GM10266 (cell line): ENCODE data around the gene POU2F1.

Experiments used
- DNase-seq: peaks from one replicate; pipeline ENCODE4 v3.0.0; 2012; ENCODE audit errors: extremely low spot score
- TF ChIP-seq, protein P1 (sequence below): IDR thresholded peaks from 2 replicates; pipeline ENCODE4 v1.5.1; 2012; ENCODE audit warnings: mild to moderate bottlenecking, low read depth; ENCODE audit not compliant: control insufficient read depth, insufficient read depth; ENCODE audit errors: missing control alignments

POU2F1 gene

DNA sequence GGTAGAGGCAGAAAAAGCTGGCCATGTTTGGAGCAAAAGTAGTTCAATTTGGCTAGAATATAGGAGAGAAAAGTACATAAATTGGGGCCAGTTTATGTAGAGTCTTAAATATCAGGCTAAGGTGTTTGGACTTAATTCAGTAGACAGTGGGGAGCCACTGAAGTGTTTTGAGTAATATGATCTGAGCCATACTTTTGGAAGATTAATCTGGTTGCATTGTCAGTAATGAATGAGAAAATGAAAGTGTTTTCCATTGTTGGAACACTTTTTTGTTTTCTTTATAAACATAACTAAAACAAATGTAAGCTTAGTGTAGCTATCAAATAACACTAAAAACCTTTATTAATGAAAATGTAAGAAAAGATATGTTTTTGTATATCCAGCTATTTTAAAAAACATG, 42.1 kb downstream of the POU2F1 start:
- no peak for DNase-seq
- TF ChIP-seq, protein P1, sequence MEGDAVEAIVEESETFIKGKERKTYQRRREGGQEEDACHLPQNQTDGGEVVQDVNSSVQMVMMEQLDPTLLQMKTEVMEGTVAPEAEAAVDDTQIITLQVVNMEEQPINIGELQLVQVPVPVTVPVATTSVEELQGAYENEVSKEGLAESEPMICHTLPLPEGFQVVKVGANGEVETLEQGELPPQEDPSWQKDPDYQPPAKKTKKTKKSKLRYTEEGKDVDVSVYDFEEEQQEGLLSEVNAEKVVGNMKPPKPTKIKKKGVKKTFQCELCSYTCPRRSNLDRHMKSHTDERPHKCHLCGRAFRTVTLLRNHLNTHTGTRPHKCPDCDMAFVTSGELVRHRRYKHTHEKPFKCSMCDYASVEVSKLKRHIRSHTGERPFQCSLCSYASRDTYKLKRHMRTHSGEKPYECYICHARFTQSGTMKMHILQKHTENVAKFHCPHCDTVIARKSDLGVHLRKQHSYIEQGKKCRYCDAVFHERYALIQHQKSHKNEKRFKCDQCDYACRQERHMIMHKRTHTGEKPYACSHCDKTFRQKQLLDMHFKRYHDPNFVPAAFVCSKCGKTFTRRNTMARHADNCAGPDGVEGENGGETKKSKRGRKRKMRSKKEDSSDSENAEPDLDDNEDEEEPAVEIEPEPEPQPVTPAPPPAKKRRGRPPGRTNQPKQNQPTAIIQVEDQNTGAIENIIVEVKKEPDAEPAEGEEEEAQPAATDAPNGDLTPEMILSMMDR = no peak

DNA sequence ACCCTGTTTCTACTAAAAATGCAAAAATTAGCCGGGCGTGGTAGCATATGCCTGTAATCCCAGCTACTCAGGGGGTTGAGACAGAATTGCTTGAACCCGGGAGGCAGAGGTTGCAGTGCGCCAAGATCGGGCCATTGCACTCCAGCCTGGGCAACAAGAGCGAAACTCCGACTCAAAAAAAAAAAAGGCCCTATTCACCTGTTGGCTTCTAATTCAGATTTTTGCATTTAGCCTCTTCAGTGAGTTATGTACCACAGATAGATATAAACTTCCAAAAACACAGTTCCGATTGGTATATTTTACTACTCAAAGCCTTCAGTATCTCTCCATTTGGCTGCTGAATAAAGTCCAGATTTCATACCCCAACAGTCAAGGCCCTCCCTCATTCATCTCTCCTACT, 42.7 kb downstream of the POU2F1 start:
- no peak for DNase-seq
- TF ChIP-seq, protein P1 = no peak

DNA sequence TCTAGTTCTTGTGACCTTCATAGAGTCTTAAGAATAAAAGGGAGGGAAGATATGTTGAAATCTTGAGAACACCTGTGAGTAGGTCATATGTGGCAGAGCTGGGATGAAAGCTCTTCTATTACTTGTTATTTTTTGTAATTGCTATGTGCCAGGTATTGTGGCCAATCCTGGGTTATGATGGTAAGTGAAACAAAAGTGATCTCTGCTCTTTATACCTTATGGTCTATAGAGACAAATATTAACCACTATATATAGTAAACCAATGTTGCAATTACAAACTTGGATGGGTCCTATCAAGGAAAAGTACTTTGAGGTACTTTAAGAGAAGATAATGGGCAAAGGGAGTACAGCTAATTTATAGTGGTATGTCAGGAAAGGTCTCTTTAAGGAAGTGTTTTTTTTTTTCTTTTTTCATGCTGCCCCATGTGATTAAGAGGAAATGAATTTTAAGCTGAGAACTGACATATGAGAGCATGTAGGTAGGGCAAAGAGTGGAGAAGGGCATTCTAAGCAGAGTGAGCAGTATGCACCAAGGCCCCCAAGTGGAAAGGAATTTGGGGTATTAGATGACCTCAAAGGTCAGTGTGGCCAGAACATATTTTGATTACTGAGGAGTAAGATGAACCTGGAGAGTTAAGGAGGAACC, 43.3 kb downstream of the POU2F1 start:
- DNase-seq = no peak
- TF ChIP-seq, protein P1 = no peak

DNA sequence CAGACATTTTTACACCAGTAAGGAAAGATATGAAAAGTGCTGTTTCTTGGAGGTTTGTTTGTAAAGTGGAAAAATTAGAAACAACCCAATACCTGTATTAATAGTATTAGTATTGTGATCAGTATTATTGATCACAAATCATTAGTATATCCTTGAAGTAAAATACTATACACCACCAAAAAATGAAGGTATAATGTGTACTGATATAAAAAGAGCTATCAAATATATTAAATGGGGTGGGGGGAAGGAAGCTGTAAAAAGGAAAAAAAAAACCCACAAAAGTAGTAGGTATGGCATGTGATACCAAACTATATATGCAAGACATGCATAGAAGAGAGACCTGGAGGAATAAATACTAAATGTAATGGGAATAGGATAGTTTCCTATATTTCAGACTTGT, 46.3 kb downstream of the POU2F1 start:
- TF ChIP-seq, protein P1 = no peak
- DNase-seq = no peak

DNA sequence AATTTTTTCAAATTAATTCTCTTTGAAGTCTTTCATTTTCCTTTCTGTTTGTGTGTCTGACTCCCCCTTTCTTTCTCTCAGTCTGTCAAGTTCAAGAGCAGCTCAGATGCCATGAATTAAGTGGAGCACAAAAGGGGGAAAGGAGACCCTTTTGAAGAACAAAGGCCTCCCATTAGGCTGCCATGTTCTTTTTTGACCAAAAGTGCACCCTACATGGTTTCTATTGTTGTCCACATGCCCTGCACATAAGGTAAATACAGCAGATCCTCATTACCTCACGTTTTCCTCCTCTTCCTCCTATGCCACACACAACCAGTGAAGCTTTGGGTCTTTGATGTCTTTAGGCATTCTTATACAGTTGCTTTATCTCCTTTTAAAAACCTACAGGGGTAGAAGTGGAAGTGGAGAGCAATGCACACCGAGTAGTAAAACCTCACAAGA, 47.7 kb downstream of the POU2F1 start:
- TF ChIP-seq, protein P1 = no peak
- no peak for DNase-seq

DNA sequence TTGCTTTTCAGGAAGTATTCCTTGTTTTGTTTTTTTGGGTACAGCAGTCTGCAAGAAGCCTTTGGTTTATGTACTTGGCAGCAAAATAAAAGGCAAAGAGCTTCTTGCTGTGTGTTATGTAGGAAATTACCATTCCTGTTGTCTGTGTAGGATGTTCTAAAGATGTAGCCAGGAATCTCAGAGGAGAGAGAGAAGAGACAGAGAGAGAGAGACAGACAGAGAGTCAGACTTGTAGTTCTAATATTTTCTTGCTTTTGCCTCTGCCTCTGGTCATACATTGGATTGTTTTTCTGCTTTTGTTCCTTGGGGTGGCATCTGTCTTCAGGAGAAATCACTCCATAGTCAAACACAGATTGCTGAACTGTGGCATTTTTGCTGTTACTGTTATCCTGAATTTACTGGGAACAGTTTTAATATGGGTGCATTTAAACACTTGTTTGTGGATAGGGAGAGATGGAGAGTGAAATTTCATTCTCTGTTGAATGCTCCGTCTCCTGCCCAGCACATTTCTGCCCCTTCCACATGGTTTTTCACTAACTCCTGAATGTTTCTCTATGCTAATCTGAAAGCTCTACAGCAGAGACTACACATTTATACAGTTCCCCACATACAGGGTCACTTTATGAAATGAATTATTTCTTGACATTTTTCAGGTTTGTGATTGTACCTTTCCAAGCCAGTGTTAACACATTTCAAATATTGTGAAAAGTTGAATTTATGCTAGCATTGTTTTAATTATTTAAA, 49.8 kb downstream of the POU2F1 start:
- TF ChIP-seq, protein P1 = no peak
- DNase-seq = no peak

DNA sequence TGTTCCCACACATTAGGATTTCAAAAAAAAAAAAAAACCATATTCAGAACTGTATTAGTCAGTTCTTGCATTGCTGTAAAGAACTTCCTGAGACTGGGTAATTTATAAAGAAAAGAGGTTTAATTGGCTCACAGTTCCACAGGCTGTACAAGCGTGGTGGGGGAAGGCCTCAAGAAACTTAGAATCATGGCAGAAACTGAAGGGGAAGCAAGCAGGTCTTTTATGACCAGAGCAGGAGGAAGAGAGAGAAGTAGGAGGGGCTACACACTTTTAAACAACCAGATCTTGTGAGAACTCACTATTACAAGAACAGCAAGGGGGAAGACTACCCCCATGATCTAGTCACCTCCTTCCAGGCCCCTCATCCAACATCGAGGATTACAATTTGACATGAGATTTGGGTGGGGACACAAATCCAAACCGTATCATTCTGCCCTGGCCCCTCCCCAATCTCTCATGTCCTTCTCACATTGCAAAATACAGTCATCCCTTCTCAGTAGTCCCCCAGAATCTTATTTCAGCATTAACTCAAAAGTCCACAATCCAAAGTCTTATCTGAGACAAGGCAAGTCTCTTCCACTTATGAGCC, 51.8 kb downstream of the POU2F1 start:
- TF ChIP-seq, protein P1 = no peak
- DNase-seq = no peak
